Calu3 (cell line): ENCODE measurements around the gene SRI. TPM values are rescaled to one million over a fixed set of nuclear protein-coding genes. Genes with fewer than 3 reads are reported as not detected.
A peak's percentile ranks its signal among the peaks of the same experiment; 100 is the strongest.

Experiments used
- BruUV-seq: library from RNA; stranded (reverse); fragments of 400-500 nt; replicated peaks from 2 replicates; lab custom pipeline; 2021; lab: Mats Ljungman, UMichigan
- CTCF ChIA-PET: fragments of 300-600 bp; sonication (Branson Sonifier 250); formaldehyde crosslinking; loops from one replicate; lab custom pipeline; 2022; ENCODE audit warnings: antibody characterized with exemption; lab: Charles Lee
- DNase-seq: peaks from one replicate; pipeline ENCODE4 v3.0.0; 2022
- H3K27ac Mint-ChIP-seq: one replicate; pipeline ENCODE4 v1.8.0; 2022; ENCODE audit warnings: mixed read lengths; ENCODE audit not compliant: unreplicated experiment
- H3K27me3 Mint-ChIP-seq: one replicate; pipeline ENCODE4 v1.8.0; 2022; ENCODE audit warnings: mixed read lengths; ENCODE audit not compliant: unreplicated experiment
- H3K36me3 Mint-ChIP-seq: one replicate; pipeline ENCODE4 v1.8.0; 2022; ENCODE audit warnings: mild to moderate bottlenecking, moderate library complexity, mixed read lengths; ENCODE audit not compliant: insufficient read depth, unreplicated experiment
- H3K4me1 Mint-ChIP-seq: one replicate; pipeline ENCODE4 v1.8.0; 2022; ENCODE audit warnings: mild to moderate bottlenecking, low read depth, mixed read lengths; ENCODE audit not compliant: unreplicated experiment
- H3K4me3 Mint-ChIP-seq: one replicate; pipeline ENCODE4 v1.8.0; 2022; ENCODE audit warnings: mild to moderate bottlenecking, low read depth, moderate library complexity, mixed read lengths; ENCODE audit not compliant: unreplicated experiment
- H3K9me3 Mint-ChIP-seq: one replicate; pipeline ENCODE4 v1.8.0; 2022; ENCODE audit warnings: low read depth, mixed read lengths; ENCODE audit not compliant: unreplicated experiment
- CTCF ChIP-seq: fragments of 200-600 bp; IDR thresholded peaks from one replicate; pipeline ENCODE4 v1.8.0; 2022; ENCODE audit warnings: antibody characterized with exemption; ENCODE audit not compliant: unreplicated experiment
- intact Hi-C: fragments of 100-400 bp; cut with micrococcal nuclease; formaldehyde crosslinking; loops from one replicate; pipeline ENCODE4 v1.10.0; 2022; ENCODE audit not compliant: unreplicated experiment
- total RNA-seq: library from RNA; stranded (reverse); gene quantifications from 2 replicates; pipeline ENCODE4 v1.2.3, GENCODE V29; 2022

Gene SRI
- total RNA-seq, 1 experiment from 2014 or later, result 173 TPM

- peaks cover 5% of the 10 kb centered on the region for H3K36me3 Mint-ChIP-seq
- no TSS peak for BruUV-seq
- H3K4me3 Mint-ChIP-seq, result no peak overlapping the region
- TF ChIP-seq CTCF, result no peak
- H3K9me3 Mint-ChIP-seq, result no peaks in the 10 kb centered on the region
- peaks cover 3% of the 10 kb centered on the region for H3K4me1 Mint-ChIP-seq
- no peak overlapping the region for H3K27ac Mint-ChIP-seq
- CTCF ChIA-PET, result no interaction called here
- no peaks in the 10 kb centered on the region for H3K27me3 Mint-ChIP-seq
- intact Hi-C loops, result no loop called here
- DNase-seq, result no peak
Observed at GRCh38 chr7:88229302-88229995, 9.6 kb upstream of the SRI start.

GRCh38 chr7:88226886-88227516 lies 7.2 kb upstream of the SRI start:
- Mint-ChIP-seq H3K36me3 (peaks cover 5% of the 10 kb centered on the region), H3K4me1 (peaks cover 15% of the 10 kb centered on the region), H3K27ac (peak overlapping the region; percentile 39), H3K4me3 (no peak overlapping the region), H3K27me3 (no peaks in the 10 kb centered on the region), H3K9me3 (no peaks in the 10 kb centered on the region)
- peak; percentile 55 for DNase-seq
- no TSS peak for BruUV-seq
- intact Hi-C loops, result loop anchor here (2.0 kb wide), 1 partner anchor 62 kb away; no protein-coding TSS in a partner anchor
- TF ChIP-seq CTCF, result no peak
- CTCF ChIA-PET, result interaction anchor here (0.7 to 1.8 kb wide), 3 partner anchors 16 to 131 kb away, joined by 3 to 12 read pairs (median 3); no protein-coding TSS in a partner anchor

GRCh38 chr7:88226201-88226600 lies 6.4 kb upstream of the SRI start:
- Mint-ChIP-seq H3K36me3 (peaks cover 5% of the 10 kb centered on the region), H3K27me3 (no peaks in the 10 kb centered on the region), H3K9me3 (no peaks in the 10 kb centered on the region), H3K4me1 (peaks cover 15% of the 10 kb centered on the region), H3K27ac (no peak overlapping the region), H3K4me3 (peak overlapping the region; percentile 14)
- no peak for TF ChIP-seq CTCF
- CTCF ChIA-PET, result interaction anchor here (1.8 kb wide), 1 partner anchor 17 kb away, joined by 12 read pairs; no protein-coding TSS in a partner anchor
- DNase-seq, result no peak
- intact Hi-C loops, result loop anchor here (2.0 kb wide), 1 partner anchor 63 kb away; no protein-coding TSS in a partner anchor
- TSS peak; percentile 74 for BruUV-seq

- no TSS peak for BruUV-seq
- intact Hi-C loops, result no loop called here
- CTCF ChIA-PET, result interaction anchor here (1.1 to 1.4 kb wide), 2 partner anchors 17 to 19 kb away, joined by 3 to 9 read pairs; no protein-coding TSS in a partner anchor
- peaks cover 15% of the 10 kb centered on the region for H3K36me3 Mint-ChIP-seq
- TF ChIP-seq CTCF, result no peak
- H3K4me1 Mint-ChIP-seq, result peaks cover 15% of the 10 kb centered on the region
- DNase-seq, result peak; percentile 13
- H3K4me3 Mint-ChIP-seq, result no peak overlapping the region
- no peaks in the 10 kb centered on the region for H3K9me3 Mint-ChIP-seq
- H3K27me3 Mint-ChIP-seq, result no peaks in the 10 kb centered on the region
- H3K27ac Mint-ChIP-seq, result peak overlapping the region; percentile 64
Observed at GRCh38 chr7:88224601-88225275, 4.9 kb upstream of the SRI start.
